ENCODE measurements around the gene GSN.

The GSN gene

GRCh38 chr9:121372239-121373010 is 104.5 kb downstream of the GSN start:
- WGBS, 2 experiments, result 90 to 92% methylated on average over 6 of the region's 6 CpGs
- H3K27ac ChIP-seq (ENCODE audit: insufficient read depth, low read depth, low read length, poor library complexity, severe bottlenecking), result no peak overlapping the region
- H3K4me3 ChIP-seq (ENCODE audit: insufficient read depth, low read depth, low read length), result no peak overlapping the region

GRCh38 chr9:121373011-121373729 is 105.2 kb downstream of the GSN start:
- no peaks in the 10 kb centered on the region for H3K9me3 ChIP-seq (ENCODE audit: control insufficient read depth, low read length)
- 87 to 94% methylated on average over 4 to 5 of the region's 5 CpGs for WGBS, 2 experiments
- no peak overlapping the region for H3K27ac ChIP-seq (ENCODE audit: insufficient read depth, low read depth, low read length, poor library complexity, severe bottlenecking)
- no peak overlapping the region for H3K4me3 ChIP-seq (ENCODE audit: insufficient read depth, low read depth, low read length)
- H3K27me3 ChIP-seq (ENCODE audit: control insufficient read depth, insufficient read depth, low read length, poor library complexity, severe bottlenecking), result peaks cover 14% of the 10 kb centered on the region
- H3K36me3 ChIP-seq (ENCODE audit: control insufficient read depth, insufficient read depth, low read length), result no peaks in the 10 kb centered on the region
- no peaks in the 10 kb centered on the region for H3K4me1 ChIP-seq (ENCODE audit: control insufficient read depth, insufficient read depth, low read length)

More at GRCh38 chr9:121372239-121373010, 104.5 kb downstream of the GSN start:
- Histone ChIP-seq H3K4me1 (ENCODE audit: control insufficient read depth, insufficient read depth, low read length) (peaks cover 5% of the 10 kb centered on the region), H3K9me3 (ENCODE audit: control insufficient read depth, low read length) (no peaks in the 10 kb centered on the region), H3K27me3 (ENCODE audit: control insufficient read depth, insufficient read depth, low read length, poor library complexity, severe bottlenecking) (peaks cover 14% of the 10 kb centered on the region), H3K36me3 (ENCODE audit: control insufficient read depth, insufficient read depth, low read length) (no peaks in the 10 kb centered on the region)

- Histone ChIP-seq H3K27ac (ENCODE audit: insufficient read depth, low read depth, low read length, poor library complexity, severe bottlenecking) (no peak overlapping the region), H3K36me3 (ENCODE audit: control insufficient read depth, insufficient read depth, low read length) (no peaks in the 10 kb centered on the region), H3K27me3 (ENCODE audit: control insufficient read depth, insufficient read depth, low read length, poor library complexity, severe bottlenecking) (no peaks in the 10 kb centered on the region), H3K9me3 (ENCODE audit: control insufficient read depth, low read length) (no peaks in the 10 kb centered on the region), H3K4me3 (ENCODE audit: insufficient read depth, low read depth, low read length) (no peak overlapping the region), H3K4me1 (ENCODE audit: control insufficient read depth, insufficient read depth, low read length) (no peaks in the 10 kb centered on the region)
- 97 to 98% methylated on average over 2 to 3 of the region's 4 CpGs for WGBS, 2 experiments
Measured at GRCh38 chr9:121376214-121376830, 108.4 kb downstream of the GSN start.

DNA sequence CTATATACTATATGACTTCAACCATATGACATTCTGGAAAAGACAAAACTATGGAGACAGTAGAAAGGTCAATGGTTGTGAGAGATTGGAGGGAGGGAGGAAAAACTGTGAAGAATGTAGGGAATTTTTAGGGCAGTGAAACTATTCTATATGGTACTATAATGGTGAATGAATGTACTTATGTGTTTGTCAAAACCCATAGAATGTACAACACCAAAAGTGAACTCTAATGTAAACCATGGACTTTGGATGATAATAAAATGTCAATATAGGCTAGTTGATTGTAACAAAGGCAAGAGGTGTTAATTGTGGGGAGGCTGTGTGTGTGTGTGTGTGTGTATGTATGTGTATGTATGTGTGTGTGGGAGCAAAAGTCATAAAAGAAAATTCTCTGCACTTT is 112.9 kb downstream of the GSN start:
- H3K4me3 ChIP-seq (ENCODE audit: insufficient read depth, low read depth, low read length), result no peak overlapping the region
- no peak overlapping the region for H3K27ac ChIP-seq (ENCODE audit: insufficient read depth, low read depth, low read length, poor library complexity, severe bottlenecking)
- H3K4me1 ChIP-seq (ENCODE audit: control insufficient read depth, insufficient read depth, low read length), result no peaks in the 10 kb centered on the region
- H3K9me3 ChIP-seq (ENCODE audit: control insufficient read depth, low read length), result no peaks in the 10 kb centered on the region
- H3K27me3 ChIP-seq (ENCODE audit: control insufficient read depth, insufficient read depth, low read length, poor library complexity, severe bottlenecking), result no peaks in the 10 kb centered on the region
- H3K36me3 ChIP-seq (ENCODE audit: control insufficient read depth, insufficient read depth, low read length), result no peaks in the 10 kb centered on the region
